ENCODE results near the gene CPT1B.

DNA sequence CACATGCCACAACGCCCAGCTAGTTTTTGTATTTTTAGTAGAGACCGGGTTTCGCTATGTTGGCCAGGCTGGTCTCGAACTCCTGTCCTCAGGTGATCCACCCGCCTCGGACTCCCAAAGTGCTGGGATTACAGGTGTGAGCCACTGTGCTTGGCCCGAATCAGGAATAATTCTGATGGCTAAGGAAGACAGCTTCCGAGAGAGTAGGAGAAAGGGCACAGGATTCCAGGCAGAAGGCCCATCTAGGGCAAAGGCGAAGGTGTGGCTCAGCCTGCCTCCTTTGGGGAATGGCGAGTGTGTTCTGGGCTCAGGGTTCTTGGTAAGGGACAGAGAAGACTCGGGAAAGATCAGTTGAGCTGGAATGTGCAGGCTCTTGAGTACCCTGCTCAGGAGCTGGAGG lies 13.9 kb downstream of the CPT1B start:
- no peak for TF ChIP-seq POLR2A (IDR thresholded peaks at IDR 0.05; ENCODE audit: low read depth, low read length)
- no peak for TF ChIP-seq MYC (IDR thresholded peaks at IDR 0.05; ENCODE audit: low read depth, low read length)

Measured in endothelial cell of umbilical vein (primary cell).